HepG2 (cell line): Measurements from ENCODE around the gene MTO1.

Source experiments
- CEBPB ChIP-seq: IDR thresholded peaks from 2 replicates; pipeline ENCODE4 v1.6.1; 2011; ENCODE audit warnings: low read depth, low read length, improper control_type of control experiment, borderline replicate concordance
- CTCF ChIP-seq: sonication (generic); formaldehyde crosslinking; IDR thresholded peaks from 2 replicates; pipeline ENCODE4 v1.5.0; 2020; ENCODE audit warnings: mild to moderate bottlenecking, missing genetic modification reagents, moderate library complexity
- DR1 ChIP-seq: sonication (generic); formaldehyde crosslinking; IDR thresholded peaks from 2 replicates; pipeline ENCODE4 v1.8.0; 2021; ENCODE audit warnings: mild to moderate bottlenecking, missing genetic modification reagents, inconsistent platforms

GRCh38 chr6:73497915-73498314, 36.4 kb downstream of the MTO1 start:
- TF ChIP-seq CTCF (CRISPR knock-in tag) (no peak), DR1 (CRISPR knock-in tag) (no peak), CEBPB (no peak)
